Measurements from ENCODE around the gene HPS4. TPM values are rescaled to one million over a fixed set of nuclear protein-coding genes. Genes with fewer than 3 reads are reported as not detected.

The HPS4 gene
- polyA plus RNA-seq, 1 of the 3 experiments (the other 2 are of a cell fraction): 22.5 TPM

DNA sequence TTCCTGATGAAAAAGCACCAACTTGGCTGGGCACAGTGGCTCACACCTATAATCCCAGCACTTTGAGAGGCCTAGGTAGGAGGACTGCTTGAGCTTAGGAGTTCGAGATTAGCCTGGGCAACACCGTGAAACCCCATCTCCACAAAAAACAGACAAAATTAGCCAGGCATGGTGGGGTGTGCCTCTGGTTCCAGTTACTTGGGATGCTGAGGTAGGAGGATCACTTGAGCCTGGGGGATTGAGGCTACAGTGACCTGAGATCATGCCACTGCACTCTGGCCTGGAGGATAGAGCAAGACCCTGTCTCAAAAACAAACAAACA is 3.0 kb downstream of the HPS4 start:
- Histone ChIP-seq H3K27ac (ENCODE audit: low read depth in 2 of 2, low read length in 1 of 2) (no peak overlapping the region), H3K36me3 (replicated peaks in 1 of 2; ENCODE audit: control insufficient read depth in 1 of 2, insufficient read depth in 2 of 2, low read length in 1 of 2) (peaks cover 13 to 15% of the 10 kb centered on the region in 2 experiments), H3K9me2 (no peaks in the 10 kb centered on the region), H3K9ac (no peak overlapping the region), H3K27me3 (ENCODE audit: insufficient read depth) (no peaks in the 10 kb centered on the region), H3K4me1 (ENCODE audit: control insufficient read depth in 1 of 2, insufficient read depth in 2 of 2, low read depth in 1 of 2, low read length in 1 of 2) (peaks cover 4 to 27% of the 10 kb centered on the region in 2 experiments; a peak in 3 of 4 replicates), H3F3A (replicated peaks; ENCODE audit: insufficient read depth) (no peaks in the 10 kb centered on the region), H2AFZ (ENCODE audit: low read depth) (no peak overlapping the region), H3K4me2 (peak overlapping the region; percentile 50; the same call in 1 of the 2 replicates), H4K20me1 (ENCODE audit: insufficient read depth) (no peaks in the 10 kb centered on the region), H3K4me3 (ENCODE audit: low read depth in 2 of 2, low read length in 1 of 2) (no peak overlapping the region), H3K9me3 (no peaks in the 10 kb centered on the region), H3K79me2 (ENCODE audit: insufficient read depth) (peaks cover 71% of the 10 kb centered on the region)
- POLR2A ChIA-PET: no interaction called here
- no peak for DNase-seq
- CTCF ChIA-PET: interaction anchor here (1.1 to 2.1 kb wide), 5 partner anchors 15 to 167 kb away, joined by 3 to 5 read pairs (median 4); no protein-coding TSS in a partner anchor
- WGBS (ENCODE audit: low lambda C conversion rate): 100% methylated on average over 2 of the region's 2 CpGs
- TF ChIP-seq NFIC (IDR thresholded peaks at IDR 0.05; ENCODE audit: borderline replicate concordance) (no peak), TCF12 (IDR thresholded peaks at IDR 0.05) (no peak), USF2 (IDR thresholded peaks at IDR 0.05; ENCODE audit: borderline replicate concordance, low read depth, low read length) (no peak), ELF1 (IDR thresholded peaks at IDR 0.05) (no peak), YY1 (IDR thresholded peaks at IDR 0.05; ENCODE audit: low read depth) (no peak), JUND (IDR thresholded peaks at IDR 0.05) (no peak), RAD21 (IDR thresholded peaks at IDR 0.05; ENCODE audit: low read length) (no peak), EP300 (IDR thresholded peaks at IDR 0.05; ENCODE audit: borderline replicate concordance in 1 of 2, low read depth in 1 of 2, low read length in 1 of 2) (no peak), PBX3 (IDR thresholded peaks at IDR 0.05) (no peak), MXI1 (IDR thresholded peaks at IDR 0.05; ENCODE audit: low read depth, low read length) (no peak), CHD2 (IDR thresholded peaks at IDR 0.05; ENCODE audit: low read length, partially characterized antibody) (no peak)
- TF ChIP-seq, protein P1, sequence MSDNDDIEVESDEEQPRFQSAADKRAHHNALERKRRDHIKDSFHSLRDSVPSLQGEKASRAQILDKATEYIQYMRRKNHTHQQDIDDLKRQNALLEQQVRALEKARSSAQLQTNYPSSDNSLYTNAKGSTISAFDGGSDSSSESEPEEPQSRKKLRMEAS (IDR thresholded peaks at IDR 0.05; ENCODE audit: low read depth): no peak
- TF ChIP-seq, protein P2, sequence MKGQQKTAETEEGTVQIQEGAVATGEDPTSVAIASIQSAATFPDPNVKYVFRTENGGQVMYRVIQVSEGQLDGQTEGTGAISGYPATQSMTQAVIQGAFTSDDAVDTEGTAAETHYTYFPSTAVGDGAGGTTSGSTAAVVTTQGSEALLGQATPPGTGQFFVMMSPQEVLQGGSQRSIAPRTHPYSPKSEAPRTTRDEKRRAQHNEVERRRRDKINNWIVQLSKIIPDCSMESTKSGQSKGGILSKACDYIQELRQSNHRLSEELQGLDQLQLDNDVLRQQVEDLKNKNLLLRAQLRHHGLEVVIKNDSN (IDR thresholded peaks at IDR 0.05; ENCODE audit: borderline replicate concordance, low read depth): no peak

DNA sequence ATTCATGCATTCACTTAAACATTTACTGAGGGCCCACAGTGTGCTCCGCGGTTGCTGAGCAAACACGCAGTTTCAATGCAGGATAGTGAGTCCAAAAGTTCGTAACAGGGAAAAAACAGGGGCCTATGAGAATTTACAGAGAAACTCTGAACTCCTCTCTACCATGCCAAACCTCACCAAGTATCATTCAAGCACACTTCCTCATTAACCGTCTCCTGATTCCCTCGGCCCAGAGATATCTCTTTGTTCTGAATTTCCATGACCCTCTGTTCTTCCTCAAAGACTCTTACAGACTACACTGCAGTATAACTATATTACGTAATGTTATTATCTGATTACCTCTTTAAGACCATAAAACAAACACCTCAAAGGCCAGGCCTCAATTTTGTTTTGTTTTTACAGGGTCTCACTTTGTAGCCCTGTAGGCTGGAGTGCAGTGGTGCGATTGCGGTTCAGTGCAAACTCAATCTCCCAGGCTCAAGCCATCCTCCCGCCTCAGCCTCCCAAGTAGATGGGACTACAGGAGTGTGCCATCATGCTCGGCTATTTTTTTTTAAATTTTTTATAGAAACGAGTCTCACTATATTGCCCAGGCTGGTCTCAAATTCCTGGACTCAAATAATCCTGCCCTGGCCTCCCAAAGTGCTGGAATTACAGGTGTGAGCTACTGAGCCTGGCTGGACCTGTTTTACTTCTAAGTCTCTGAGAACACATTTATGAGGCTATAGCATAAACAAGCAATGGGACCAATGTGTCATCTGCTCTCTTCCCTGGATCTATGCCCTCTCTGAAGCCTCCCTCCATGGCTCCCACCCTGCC is 3.6 kb downstream of the HPS4 start:
- POLR2A ChIA-PET: interaction anchor here (0.6 kb wide), 1 partner anchor 12 kb away, joined by 3 read pairs; no protein-coding TSS in a partner anchor
- DNase-seq: no peak
- peaks cover 4 to 25% of the 10 kb centered on the region in 2 experiments; a peak in 3 of 4 replicates for H3K4me1 ChIP-seq (ENCODE audit: control insufficient read depth in 1 of 2, insufficient read depth in 2 of 2, low read depth in 1 of 2, low read length in 1 of 2)
- CTCF ChIA-PET: interaction anchor here (1.2 to 2.1 kb wide), 7 partner anchors 19 to 167 kb away, joined by 3 to 17 read pairs (median 5); no protein-coding TSS in a partner anchor
- 82% methylated on average over 12 of the region's 12 CpGs for WGBS (ENCODE audit: low lambda C conversion rate)
- 0 out of 4 replicates have a peak overlapping the region, but pooled peaks of 1 of the 2 experiments have one; percentile 14 for H3K4me3 ChIP-seq (ENCODE audit: low read depth in 2 of 2, low read length in 1 of 2)
- TF ChIP-seq, protein P2 (IDR thresholded peaks at IDR 0.05; ENCODE audit: borderline replicate concordance, low read depth): no peak
- TF ChIP-seq MEF2A (IDR thresholded peaks at IDR 0.05; ENCODE audit: borderline replicate concordance, low read depth) (no peak), RXRA (IDR thresholded peaks at IDR 0.05; ENCODE audit: borderline replicate concordance, low read depth) (no peak), JUND (IDR thresholded peaks at IDR 0.05) (no peak), REST (IDR thresholded peaks at IDR 0.05; ENCODE audit: low read depth, low read length) (no peak), POLR2AphosphoS5 (IDR thresholded peaks at IDR 0.05; ENCODE audit: low read depth, low read length) (no peak), GABPA (IDR thresholded peaks at IDR 0.05; ENCODE audit: low read depth) (no peak)
- H3F3A ChIP-seq (replicated peaks; ENCODE audit: insufficient read depth): no peaks in the 10 kb centered on the region
- no peak overlapping the region for H3K27ac ChIP-seq (ENCODE audit: low read depth in 2 of 2, low read length in 1 of 2)
- H3K4me2 ChIP-seq: peak overlapping the region; percentile 50; the same call in 1 of the 2 replicates
- no peak overlapping the region for H2AFZ ChIP-seq (ENCODE audit: low read depth)
- H3K36me3 ChIP-seq (replicated peaks in 1 of 2; ENCODE audit: control insufficient read depth in 1 of 2, insufficient read depth in 2 of 2, low read length in 1 of 2): peaks cover 13 to 16% of the 10 kb centered on the region in 2 experiments
- H3K79me2 ChIP-seq (ENCODE audit: insufficient read depth): peaks cover 67% of the 10 kb centered on the region
- 0 out of 2 replicates have a peak overlapping the region, but pooled peaks have one; percentile 12 for H3K9ac ChIP-seq
- H3K9me3 ChIP-seq: no peaks in the 10 kb centered on the region
- no peaks in the 10 kb centered on the region for H4K20me1 ChIP-seq (ENCODE audit: insufficient read depth)
- H3K9me2 ChIP-seq: no peaks in the 10 kb centered on the region
- no peaks in the 10 kb centered on the region for H3K27me3 ChIP-seq (ENCODE audit: insufficient read depth)

Measured in SK-N-SH (cell line).